Measurements from ENCODE around the gene TAMM41. TPM values are rescaled to one million over a fixed set of nuclear protein-coding genes. Genes with fewer than 3 reads are reported as not detected.

TAMM41 gene
- total RNA-seq, 1 experiment from 2014 or later: 16.0 TPM

- Histone ChIP-seq H3K4me1 (ENCODE audit: low read length) (no peaks in the 10 kb centered on the region), H4K20me1 (ENCODE audit: insufficient read depth, low read depth, low read length) (no peaks in the 10 kb centered on the region), H3K9me3 (ENCODE audit: low read length) (peaks cover 1% of the 10 kb centered on the region), H3K4me3 (ENCODE audit: low read length) (no peak overlapping the region), H3K27me3 (ENCODE audit: low read length) (no peaks in the 10 kb centered on the region), H3K4me2 (ENCODE audit: low read depth, low read length, poor library complexity, severe bottlenecking) (no peak overlapping the region), H3K36me3 (ENCODE audit: insufficient read depth, low read length) (peaks cover 35% of the 10 kb centered on the region), H3K27ac (ENCODE audit: low read length) (no peak overlapping the region), H2AFZ (ENCODE audit: low read length) (no peak overlapping the region), H3K9ac (ENCODE audit: low read length) (no peak overlapping the region), H3K79me2 (ENCODE audit: low read length) (peaks cover 8% of the 10 kb centered on the region), H3K9me2 (replicated peaks; ENCODE audit: insufficient read depth, low read length) (no peaks in the 10 kb centered on the region)
- no peak for DNase-seq
Measured at GRCh38 chr3:11807686-11808085, 39.0 kb downstream of the TAMM41 start.

GRCh38 chr3:11805716-11806115 lies 41.0 kb downstream of the TAMM41 start:
- Histone ChIP-seq H4K20me1 (ENCODE audit: insufficient read depth, low read depth, low read length) (no peaks in the 10 kb centered on the region), H3K27ac (ENCODE audit: low read length) (no peak overlapping the region)
- no peak for DNase-seq

GRCh38 chr3:11803977-11804892 lies 42.5 kb downstream of the TAMM41 start:
- peak; percentile 89 for DNase-seq

More at GRCh38 chr3:11805716-11806115, 41.0 kb downstream of the TAMM41 start:
- Histone ChIP-seq H3K79me2 (ENCODE audit: low read length) (peaks cover 20% of the 10 kb centered on the region), H3K4me2 (ENCODE audit: low read depth, low read length, poor library complexity, severe bottlenecking) (no peak overlapping the region), H3K9me3 (ENCODE audit: low read length) (peaks cover 4% of the 10 kb centered on the region), H3K27me3 (ENCODE audit: low read length) (no peaks in the 10 kb centered on the region), H2AFZ (ENCODE audit: low read length) (no peak overlapping the region), H3K4me3 (ENCODE audit: low read length) (no peak overlapping the region), H3K4me1 (ENCODE audit: low read length) (no peaks in the 10 kb centered on the region), H3K9ac (ENCODE audit: low read length) (no peak overlapping the region), H3K9me2 (replicated peaks; ENCODE audit: insufficient read depth, low read length) (no peaks in the 10 kb centered on the region), H3K36me3 (ENCODE audit: insufficient read depth, low read length) (peaks cover 46% of the 10 kb centered on the region)

GRCh38 chr3:11799791-11800190 lies 46.9 kb downstream of the TAMM41 start:
- H3K36me3 ChIP-seq (ENCODE audit: insufficient read depth, low read length): peaks cover 60% of the 10 kb centered on the region
- no peaks in the 10 kb centered on the region for H4K20me1 ChIP-seq (ENCODE audit: insufficient read depth, low read depth, low read length)
- H2AFZ ChIP-seq (ENCODE audit: low read length): no peak overlapping the region
- H3K4me3 ChIP-seq (ENCODE audit: low read length): no peak overlapping the region
- peaks cover 6% of the 10 kb centered on the region for H3K4me1 ChIP-seq (ENCODE audit: low read length)
- H3K9me3 ChIP-seq (ENCODE audit: low read length): peaks cover 4% of the 10 kb centered on the region
- H3K27ac ChIP-seq (ENCODE audit: low read length): no peak overlapping the region
- peaks cover 63% of the 10 kb centered on the region for H3K79me2 ChIP-seq (ENCODE audit: low read length)
- no peaks in the 10 kb centered on the region for H3K9me2 ChIP-seq (replicated peaks; ENCODE audit: insufficient read depth, low read length)
- no peak overlapping the region for H3K9ac ChIP-seq (ENCODE audit: low read length)
- no peak overlapping the region for H3K4me2 ChIP-seq (ENCODE audit: low read depth, low read length, poor library complexity, severe bottlenecking)
- DNase-seq: no peak
- H3K27me3 ChIP-seq (ENCODE audit: low read length): no peaks in the 10 kb centered on the region

More at GRCh38 chr3:11803977-11804892, 42.5 kb downstream of the TAMM41 start:
- Histone ChIP-seq H3K4me2 (ENCODE audit: low read depth, low read length, poor library complexity, severe bottlenecking) (no peak overlapping the region), H2AFZ (ENCODE audit: low read length) (no peak overlapping the region), H3K27me3 (ENCODE audit: low read length) (no peaks in the 10 kb centered on the region), H3K27ac (ENCODE audit: low read length) (no peak overlapping the region), H3K36me3 (ENCODE audit: insufficient read depth, low read length) (peaks cover 49% of the 10 kb centered on the region), H3K9ac (ENCODE audit: low read length) (no peak overlapping the region), H3K4me1 (ENCODE audit: low read length) (no peaks in the 10 kb centered on the region), H3K4me3 (ENCODE audit: low read length) (no peak overlapping the region), H3K9me3 (ENCODE audit: low read length) (peaks cover 4% of the 10 kb centered on the region), H3K79me2 (ENCODE audit: low read length) (peaks cover 34% of the 10 kb centered on the region), H3K9me2 (replicated peaks; ENCODE audit: insufficient read depth, low read length) (no peaks in the 10 kb centered on the region), H4K20me1 (ENCODE audit: insufficient read depth, low read depth, low read length) (no peaks in the 10 kb centered on the region)

GRCh38 chr3:11794927-11795326 lies 51.8 kb downstream of the TAMM41 start:
- Histone ChIP-seq H3K4me3 (ENCODE audit: low read length) (no peak overlapping the region), H3K9me2 (replicated peaks; ENCODE audit: insufficient read depth, low read length) (no peaks in the 10 kb centered on the region), H3K36me3 (ENCODE audit: insufficient read depth, low read length) (peaks cover 39% of the 10 kb centered on the region), H3K27ac (ENCODE audit: low read length) (no peak overlapping the region), H3K9me3 (ENCODE audit: low read length) (no peaks in the 10 kb centered on the region), H3K4me1 (ENCODE audit: low read length) (peaks cover 20% of the 10 kb centered on the region), H2AFZ (ENCODE audit: low read length) (no peak overlapping the region), H4K20me1 (ENCODE audit: insufficient read depth, low read depth, low read length) (no peaks in the 10 kb centered on the region), H3K4me2 (ENCODE audit: low read depth, low read length, poor library complexity, severe bottlenecking) (no peak overlapping the region), H3K79me2 (ENCODE audit: low read length) (peaks cover 39% of the 10 kb centered on the region), H3K9ac (ENCODE audit: low read length) (no peak overlapping the region), H3K27me3 (ENCODE audit: low read length) (no peaks in the 10 kb centered on the region)
- no peak for DNase-seq

GRCh38 chr3:11791339-11792200 lies 55.1 kb downstream of the TAMM41 start:
- Histone ChIP-seq H3K9me3 (ENCODE audit: low read length) (no peaks in the 10 kb centered on the region), H3K4me2 (ENCODE audit: low read depth, low read length, poor library complexity, severe bottlenecking) (no peak overlapping the region), H2AFZ (ENCODE audit: low read length) (no peak overlapping the region), H3K4me3 (ENCODE audit: low read length) (no peak overlapping the region), H3K9ac (ENCODE audit: low read length) (no peak overlapping the region), H3K27me3 (ENCODE audit: low read length) (no peaks in the 10 kb centered on the region), H3K27ac (ENCODE audit: low read length) (no peak overlapping the region), H3K4me1 (ENCODE audit: low read length) (peaks cover 20% of the 10 kb centered on the region), H3K9me2 (replicated peaks; ENCODE audit: insufficient read depth, low read length) (no peaks in the 10 kb centered on the region), H4K20me1 (ENCODE audit: insufficient read depth, low read depth, low read length) (no peaks in the 10 kb centered on the region), H3K79me2 (ENCODE audit: low read length) (peaks cover 11% of the 10 kb centered on the region), H3K36me3 (ENCODE audit: insufficient read depth, low read length) (peaks cover 37% of the 10 kb centered on the region)
- no peak for DNase-seq

GRCh38 chr3:11789412-11789811 lies 57.3 kb downstream of the TAMM41 start:
- Histone ChIP-seq H2AFZ (ENCODE audit: low read length) (no peak overlapping the region), H3K27ac (ENCODE audit: low read length) (no peak overlapping the region), H3K36me3 (ENCODE audit: insufficient read depth, low read length) (peaks cover 34% of the 10 kb centered on the region), H3K9me2 (replicated peaks; ENCODE audit: insufficient read depth, low read length) (no peaks in the 10 kb centered on the region), H3K4me1 (ENCODE audit: low read length) (peaks cover 15% of the 10 kb centered on the region), H3K9ac (ENCODE audit: low read length) (no peak overlapping the region), H4K20me1 (ENCODE audit: insufficient read depth, low read depth, low read length) (no peaks in the 10 kb centered on the region), H3K27me3 (ENCODE audit: low read length) (no peaks in the 10 kb centered on the region), H3K79me2 (ENCODE audit: low read length) (peaks cover 1% of the 10 kb centered on the region; the same call in 1 of the 2 replicates), H3K4me2 (ENCODE audit: low read depth, low read length, poor library complexity, severe bottlenecking) (no peak overlapping the region), H3K9me3 (ENCODE audit: low read length) (no peaks in the 10 kb centered on the region), H3K4me3 (ENCODE audit: low read length) (no peak overlapping the region)
- DNase-seq: no peak

- Histone ChIP-seq H3K9me3 (ENCODE audit: low read length) (no peaks in the 10 kb centered on the region), H3K9ac (ENCODE audit: low read length) (no peak overlapping the region), H3K36me3 (ENCODE audit: insufficient read depth, low read length) (peaks cover 19% of the 10 kb centered on the region), H3K4me1 (ENCODE audit: low read length) (peaks cover 5% of the 10 kb centered on the region; the same call in 1 of the 2 replicates), H2AFZ (ENCODE audit: low read length) (no peak overlapping the region), H3K4me2 (ENCODE audit: low read depth, low read length, poor library complexity, severe bottlenecking) (no peak overlapping the region), H3K4me3 (ENCODE audit: low read length) (no peak overlapping the region), H3K9me2 (replicated peaks; ENCODE audit: insufficient read depth, low read length) (no peaks in the 10 kb centered on the region), H4K20me1 (ENCODE audit: insufficient read depth, low read depth, low read length) (no peaks in the 10 kb centered on the region), H3K27me3 (ENCODE audit: low read length) (no peaks in the 10 kb centered on the region), H3K27ac (ENCODE audit: low read length) (no peak overlapping the region), H3K79me2 (ENCODE audit: low read length) (no peaks in the 10 kb centered on the region)
- peak; percentile 58 for DNase-seq
Measured at GRCh38 chr3:11784971-11785377, 61.7 kb downstream of the TAMM41 start.
